ENCODE data around the gene PLD1. TPM values are rescaled to one million over a fixed set of nuclear protein-coding genes. Genes with fewer than 3 reads are reported as not detected.

The PLD1 gene
- total RNA-seq, 2 donors from 2014 or later: 12.8 to 15.8 TPM

GRCh38 chr3:171598990-171599389 is 211.3 kb downstream of the PLD1 start:
- no peaks in the 10 kb centered on the region for H3K36me3 ChIP-seq
- no peaks in the 10 kb centered on the region for H3K9me3 ChIP-seq
- H3K27me3 ChIP-seq (replicated peaks; ENCODE audit: insufficient read depth): no peaks in the 10 kb centered on the region
- intact Hi-C loops (cut with DNase I): no loop called here
- no peak for DNase-seq (ENCODE audit: low spot score)
- TF ChIP-seq, protein P1, sequence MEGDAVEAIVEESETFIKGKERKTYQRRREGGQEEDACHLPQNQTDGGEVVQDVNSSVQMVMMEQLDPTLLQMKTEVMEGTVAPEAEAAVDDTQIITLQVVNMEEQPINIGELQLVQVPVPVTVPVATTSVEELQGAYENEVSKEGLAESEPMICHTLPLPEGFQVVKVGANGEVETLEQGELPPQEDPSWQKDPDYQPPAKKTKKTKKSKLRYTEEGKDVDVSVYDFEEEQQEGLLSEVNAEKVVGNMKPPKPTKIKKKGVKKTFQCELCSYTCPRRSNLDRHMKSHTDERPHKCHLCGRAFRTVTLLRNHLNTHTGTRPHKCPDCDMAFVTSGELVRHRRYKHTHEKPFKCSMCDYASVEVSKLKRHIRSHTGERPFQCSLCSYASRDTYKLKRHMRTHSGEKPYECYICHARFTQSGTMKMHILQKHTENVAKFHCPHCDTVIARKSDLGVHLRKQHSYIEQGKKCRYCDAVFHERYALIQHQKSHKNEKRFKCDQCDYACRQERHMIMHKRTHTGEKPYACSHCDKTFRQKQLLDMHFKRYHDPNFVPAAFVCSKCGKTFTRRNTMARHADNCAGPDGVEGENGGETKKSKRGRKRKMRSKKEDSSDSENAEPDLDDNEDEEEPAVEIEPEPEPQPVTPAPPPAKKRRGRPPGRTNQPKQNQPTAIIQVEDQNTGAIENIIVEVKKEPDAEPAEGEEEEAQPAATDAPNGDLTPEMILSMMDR (IDR thresholded peaks at IDR 0.05): no peak
- TF ChIP-seq POLR2A (IDR thresholded peaks at IDR 0.05) (no peak), POLR2AphosphoS5 (IDR thresholded peaks at IDR 0.05) (no peak)
- H3K4me1 ChIP-seq (replicated peaks): no peaks in the 10 kb centered on the region
- WGBS: 91% methylated on average over 3 of the region's 3 CpGs
- H3K4me3 ChIP-seq: no peak overlapping the region
- no peak overlapping the region for H3K27ac ChIP-seq

DNA sequence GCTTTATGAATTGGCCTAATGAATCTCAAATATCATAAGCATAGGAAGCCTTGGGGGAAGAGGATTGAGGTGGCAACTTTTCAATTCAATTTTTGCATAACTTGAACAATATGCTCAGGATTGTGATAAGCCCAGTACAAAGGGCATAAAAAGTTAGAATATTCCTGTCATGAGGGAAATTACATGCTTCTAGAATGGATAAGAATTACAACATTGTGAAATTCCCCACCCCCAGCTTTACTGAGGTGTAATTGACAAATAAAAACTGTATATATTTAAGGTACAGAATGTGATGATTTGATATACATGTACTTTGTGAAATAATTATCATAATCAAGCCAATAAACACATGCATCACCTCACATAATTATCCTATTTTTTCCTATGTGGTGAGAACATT is 217.5 kb downstream of the PLD1 start:
- DNase-seq (ENCODE audit: low spot score): no peak
- no peaks in the 10 kb centered on the region for H3K36me3 ChIP-seq
- H3K9me3 ChIP-seq: no peaks in the 10 kb centered on the region
- H3K4me1 ChIP-seq (replicated peaks): no peaks in the 10 kb centered on the region
- no peak overlapping the region for H3K27ac ChIP-seq
- no peaks in the 10 kb centered on the region for H3K27me3 ChIP-seq (replicated peaks; ENCODE audit: insufficient read depth)
- H3K4me3 ChIP-seq: no peak overlapping the region
- TF ChIP-seq POLR2AphosphoS5 (IDR thresholded peaks at IDR 0.05) (no peak), POLR2A (IDR thresholded peaks at IDR 0.05) (no peak)
- TF ChIP-seq, protein P1 (IDR thresholded peaks at IDR 0.05): no peak
- intact Hi-C loops (cut with DNase I): no loop called here

- intact Hi-C loops (cut with DNase I): no loop called here
- H3K9me3 ChIP-seq: no peaks in the 10 kb centered on the region
These were observed 219.2 kb downstream of the PLD1 start for GRCh38 chr3:171591070-171591469.

DNA sequence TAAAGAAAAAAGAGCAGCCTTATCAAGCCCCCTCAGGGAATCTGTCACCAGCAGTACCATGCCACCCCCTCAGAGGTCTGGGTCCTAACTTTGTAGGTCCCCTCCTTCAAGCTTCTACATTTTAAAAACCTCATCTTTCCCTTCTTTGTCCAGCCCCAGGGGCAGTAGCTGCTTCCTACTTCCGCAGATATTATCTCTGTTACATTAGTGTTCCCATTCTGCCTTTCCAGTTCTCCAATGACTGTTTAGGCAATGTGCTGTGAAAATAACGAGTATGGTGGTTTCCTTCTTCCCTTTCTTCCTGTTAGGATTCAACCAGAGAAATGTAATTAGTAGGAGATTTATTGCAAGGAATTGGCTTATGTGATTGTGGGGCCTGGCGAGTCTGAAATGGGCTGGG is 224.0 kb downstream of the PLD1 start:
- no peaks in the 10 kb centered on the region for H3K36me3 ChIP-seq
- WGBS: 75% methylated on average over 3 of the region's 3 CpGs
- H3K4me3 ChIP-seq: no peak overlapping the region
- no peaks in the 10 kb centered on the region for H3K4me1 ChIP-seq (replicated peaks)
- H3K27me3 ChIP-seq (replicated peaks; ENCODE audit: insufficient read depth): no peaks in the 10 kb centered on the region
- no peak for DNase-seq (ENCODE audit: low spot score)
- no peak overlapping the region for H3K27ac ChIP-seq
- H3K9me3 ChIP-seq: no peaks in the 10 kb centered on the region
- TF ChIP-seq, protein P1 (IDR thresholded peaks at IDR 0.05): no peak
- TF ChIP-seq POLR2A (IDR thresholded peaks at IDR 0.05) (no peak), POLR2AphosphoS5 (IDR thresholded peaks at IDR 0.05) (no peak)
- intact Hi-C loops (cut with DNase I): no loop called here

More at GRCh38 chr3:171591070-171591469, 219.2 kb downstream of the PLD1 start:
- TF ChIP-seq POLR2A (IDR thresholded peaks at IDR 0.05): no peak
- TF ChIP-seq POLR2AphosphoS5 (IDR thresholded peaks at IDR 0.05): no peak
- TF ChIP-seq, protein P1 (IDR thresholded peaks at IDR 0.05): no peak
- H3K27ac ChIP-seq: no peak overlapping the region
- no peaks in the 10 kb centered on the region for H3K36me3 ChIP-seq
- no peaks in the 10 kb centered on the region for H3K4me1 ChIP-seq (replicated peaks)
- H3K4me3 ChIP-seq: no peak overlapping the region
- no peaks in the 10 kb centered on the region for H3K27me3 ChIP-seq (replicated peaks; ENCODE audit: insufficient read depth)
- DNase-seq (ENCODE audit: low spot score): no peak

DNA sequence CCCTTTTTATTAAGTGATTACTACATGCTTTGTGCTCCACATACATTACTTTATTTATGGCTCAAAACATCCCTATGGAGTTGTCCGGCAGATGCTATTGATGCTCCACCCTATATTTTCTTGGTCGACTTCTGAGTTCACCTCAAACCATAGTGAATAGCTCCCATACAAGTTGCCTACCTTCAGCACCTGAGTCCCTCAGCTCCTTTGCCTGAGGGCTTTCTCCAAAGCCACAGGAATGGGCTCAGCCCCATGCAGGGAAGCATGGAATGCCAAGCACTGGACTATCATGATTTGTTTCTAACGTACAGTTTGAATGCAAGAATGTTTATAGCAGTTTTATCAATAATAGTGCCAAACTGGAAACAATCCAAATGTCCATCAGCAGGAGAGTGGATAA is 225.2 kb downstream of the PLD1 start:
- 64% methylated on average over 3 of the region's 3 CpGs for WGBS
- no peaks in the 10 kb centered on the region for H3K36me3 ChIP-seq
- TF ChIP-seq POLR2A (IDR thresholded peaks at IDR 0.05): no peak
- DNase-seq (ENCODE audit: low spot score): no peak
- H3K27ac ChIP-seq: no peak overlapping the region
- H3K4me3 ChIP-seq: no peak overlapping the region
- H3K4me1 ChIP-seq (replicated peaks): no peaks in the 10 kb centered on the region
- no peaks in the 10 kb centered on the region for H3K27me3 ChIP-seq (replicated peaks; ENCODE audit: insufficient read depth)
- H3K9me3 ChIP-seq: no peaks in the 10 kb centered on the region
- intact Hi-C loops (cut with DNase I): no loop called here
